AG08395 (cell line): ENCODE results near the gene TCF4.

Source experiments
- DNase-seq: peaks from one replicate; pipeline ENCODE4 v3.0.0; 2012; ENCODE audit warnings: mixed read lengths, low spot score

The TCF4 gene

GRCh38 chr18:55504808-55505207, 83.2 kb downstream of the TCF4 start:
- DNase-seq = no peak

- DNase-seq = no peak
These were observed 84.7 kb downstream of the TCF4 start for GRCh38 chr18:55503167-55503820.

DNA sequence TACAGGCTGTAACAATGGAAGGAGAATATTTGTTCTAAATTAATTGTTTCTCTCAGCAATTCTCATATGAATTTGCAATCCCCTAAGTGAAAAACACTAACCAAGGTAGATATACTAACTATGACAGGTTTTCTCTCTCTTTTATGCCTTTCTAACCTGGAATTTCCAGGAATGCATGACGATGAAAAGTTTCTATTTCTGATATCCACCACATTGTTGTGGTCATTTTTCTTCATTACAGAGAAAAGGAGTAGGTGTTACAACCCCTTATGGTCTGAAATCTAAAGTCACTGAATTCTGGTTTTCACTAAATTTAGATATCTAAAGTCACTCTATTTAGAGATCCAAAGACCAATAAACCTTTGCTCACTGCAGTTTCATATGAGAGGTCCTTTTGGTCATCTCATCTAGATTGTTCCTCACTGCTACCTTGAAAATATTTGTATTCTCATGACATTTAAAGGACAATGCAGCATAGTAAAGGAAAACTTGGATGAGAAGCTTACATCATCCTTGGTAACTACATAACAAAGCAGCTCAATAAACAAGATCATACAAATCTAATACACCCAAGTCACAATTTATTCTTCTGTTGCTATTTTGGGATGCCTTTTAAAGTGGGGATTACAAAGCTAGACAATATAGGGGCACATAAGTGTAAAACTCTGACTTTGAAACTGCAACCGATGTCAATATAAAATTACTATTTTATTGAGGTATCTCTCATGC, 85.8 kb downstream of the TCF4 start:
- no peak for DNase-seq

DNA sequence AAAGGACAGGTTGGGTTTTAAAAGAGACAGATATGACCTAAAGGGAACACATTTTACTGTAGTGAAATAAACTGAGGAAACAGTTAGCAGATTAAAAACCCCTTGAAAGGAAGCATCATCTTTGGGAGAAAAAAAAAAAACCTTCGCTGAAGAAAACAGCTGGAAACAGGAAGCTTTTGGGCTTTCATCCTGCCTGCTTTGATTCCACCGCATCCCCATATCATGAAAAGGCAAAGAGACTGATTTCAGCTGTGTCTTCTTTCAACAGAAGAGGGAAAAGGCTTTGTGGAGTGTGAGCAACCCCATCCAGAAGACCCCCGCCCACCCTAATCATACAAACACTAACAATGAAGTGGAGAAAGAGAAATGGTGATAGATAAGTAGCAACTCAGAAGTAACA, 86.4 kb downstream of the TCF4 start:
- no peak for DNase-seq

DNA sequence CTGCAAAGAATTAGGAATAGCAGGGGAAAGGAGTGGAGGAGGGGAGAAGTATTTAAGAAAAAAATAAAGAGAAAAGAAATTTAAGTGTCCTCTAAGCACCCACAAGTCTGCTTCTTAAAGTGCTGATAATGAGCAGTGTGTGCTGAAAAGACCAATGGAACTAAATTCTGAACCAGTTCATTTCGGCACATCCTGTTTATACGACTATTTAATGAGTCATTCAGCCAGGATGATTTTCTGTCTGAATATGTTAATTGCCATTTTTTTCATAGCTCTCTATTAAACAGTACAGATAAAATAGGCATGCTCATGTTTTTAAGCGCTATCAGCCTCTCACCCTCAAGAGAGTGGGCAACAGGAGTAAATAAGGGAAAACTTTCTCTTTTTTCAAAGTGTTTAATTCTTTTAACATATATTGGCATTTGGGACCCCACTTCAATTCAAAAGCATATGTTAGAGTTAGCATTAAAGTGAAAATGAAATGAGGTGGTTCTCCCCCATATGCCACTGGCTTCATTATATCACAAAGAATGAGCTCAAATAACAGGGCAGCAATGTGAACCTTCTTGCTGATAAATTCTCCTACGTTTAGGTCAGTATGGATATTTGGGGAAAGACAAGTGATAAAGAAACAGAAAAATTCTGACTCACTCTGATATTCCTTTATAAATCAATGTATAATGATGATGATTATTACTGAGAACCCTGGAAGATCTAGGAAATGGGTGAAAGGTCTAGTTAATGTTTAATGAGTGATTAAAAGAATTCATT, 87.5 kb downstream of the TCF4 start:
- DNase-seq = peak; percentile 69

GRCh38 chr18:55499526-55499925, 88.5 kb downstream of the TCF4 start:
- DNase-seq = no peak

DNA sequence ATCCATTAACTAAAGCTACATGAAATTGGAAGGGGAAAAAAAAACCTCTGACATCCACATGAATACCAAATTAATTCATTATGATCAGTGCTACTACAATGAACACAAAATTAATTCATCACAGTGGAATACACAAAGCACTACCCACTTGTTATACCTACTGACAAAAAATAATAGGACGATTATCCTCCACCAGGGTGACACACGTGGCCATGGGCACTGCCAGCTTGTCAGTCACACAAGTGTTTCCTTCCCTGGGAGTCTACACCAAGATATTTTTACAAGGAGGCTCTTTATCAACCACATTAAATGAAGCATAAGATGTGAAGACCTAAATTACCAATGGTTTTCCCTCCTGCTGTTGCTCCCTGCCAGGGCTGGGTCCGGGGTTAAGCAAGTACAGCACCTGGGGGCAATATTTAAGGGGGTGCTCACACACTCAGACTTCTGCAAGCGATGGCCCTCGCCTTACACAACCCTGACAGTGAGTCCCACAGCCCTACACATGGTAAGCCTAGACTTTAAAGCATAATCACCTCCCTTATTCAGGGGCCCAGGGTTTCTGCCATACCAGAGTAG, 90.1 kb downstream of the TCF4 start:
- no peak for DNase-seq

DNA sequence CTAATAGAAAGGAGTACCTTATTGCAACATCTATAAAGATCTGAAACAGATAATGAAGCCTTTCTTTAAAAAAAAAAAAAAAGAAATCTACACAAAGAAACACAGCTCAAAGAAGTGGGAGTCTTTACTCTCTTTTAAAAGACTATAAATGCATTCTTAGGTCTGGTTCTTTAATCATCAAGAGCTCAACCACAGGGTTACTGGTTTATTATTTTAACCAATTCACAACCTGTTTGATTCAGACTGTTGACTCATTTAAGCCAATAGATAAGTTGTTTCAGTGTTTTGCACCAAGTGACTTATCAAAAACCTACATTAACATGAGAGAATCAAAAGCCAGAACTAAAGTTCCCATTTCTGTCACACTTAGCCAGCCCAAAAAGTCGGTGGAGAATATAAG, 93.1 kb downstream of the TCF4 start:
- DNase-seq = no peak

DNA sequence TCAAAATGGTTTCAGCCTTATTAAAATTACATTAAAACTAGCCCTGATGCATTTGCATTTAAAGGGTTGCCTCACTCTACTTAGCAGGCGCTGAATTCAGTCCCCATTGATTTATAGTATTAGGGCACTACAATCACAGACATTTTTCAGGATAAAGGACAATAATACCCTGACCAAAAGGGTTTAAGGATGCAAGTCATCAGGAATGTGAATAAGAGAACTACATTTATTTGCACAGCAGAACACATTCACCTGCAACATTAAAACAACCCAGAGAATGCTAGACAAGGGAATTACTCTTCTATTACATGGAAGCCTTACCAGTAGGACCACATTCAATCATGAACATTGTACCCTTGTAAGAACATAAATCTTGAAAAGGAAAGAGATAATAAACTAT, 93.6 kb downstream of the TCF4 start:
- no peak for DNase-seq

DNA sequence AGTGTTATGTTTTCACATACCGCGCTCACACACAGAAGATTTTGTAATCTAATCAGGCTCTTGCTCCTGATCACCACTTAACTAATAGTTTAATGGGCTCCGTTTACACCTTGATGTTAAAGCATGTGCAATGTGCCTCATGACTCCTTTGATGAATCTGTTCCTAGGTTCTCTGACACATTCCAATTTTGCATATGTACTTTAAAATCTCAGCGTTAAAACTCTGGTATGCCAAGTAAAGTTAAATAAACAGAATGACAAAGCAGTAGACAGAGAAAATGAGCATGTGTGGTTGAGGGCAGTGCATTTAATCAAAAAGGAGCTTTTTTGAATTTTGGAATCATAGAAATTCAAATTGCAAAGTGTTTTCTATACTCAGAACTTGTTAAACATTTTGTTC, 96.4 kb downstream of the TCF4 start:
- DNase-seq = no peak

DNA sequence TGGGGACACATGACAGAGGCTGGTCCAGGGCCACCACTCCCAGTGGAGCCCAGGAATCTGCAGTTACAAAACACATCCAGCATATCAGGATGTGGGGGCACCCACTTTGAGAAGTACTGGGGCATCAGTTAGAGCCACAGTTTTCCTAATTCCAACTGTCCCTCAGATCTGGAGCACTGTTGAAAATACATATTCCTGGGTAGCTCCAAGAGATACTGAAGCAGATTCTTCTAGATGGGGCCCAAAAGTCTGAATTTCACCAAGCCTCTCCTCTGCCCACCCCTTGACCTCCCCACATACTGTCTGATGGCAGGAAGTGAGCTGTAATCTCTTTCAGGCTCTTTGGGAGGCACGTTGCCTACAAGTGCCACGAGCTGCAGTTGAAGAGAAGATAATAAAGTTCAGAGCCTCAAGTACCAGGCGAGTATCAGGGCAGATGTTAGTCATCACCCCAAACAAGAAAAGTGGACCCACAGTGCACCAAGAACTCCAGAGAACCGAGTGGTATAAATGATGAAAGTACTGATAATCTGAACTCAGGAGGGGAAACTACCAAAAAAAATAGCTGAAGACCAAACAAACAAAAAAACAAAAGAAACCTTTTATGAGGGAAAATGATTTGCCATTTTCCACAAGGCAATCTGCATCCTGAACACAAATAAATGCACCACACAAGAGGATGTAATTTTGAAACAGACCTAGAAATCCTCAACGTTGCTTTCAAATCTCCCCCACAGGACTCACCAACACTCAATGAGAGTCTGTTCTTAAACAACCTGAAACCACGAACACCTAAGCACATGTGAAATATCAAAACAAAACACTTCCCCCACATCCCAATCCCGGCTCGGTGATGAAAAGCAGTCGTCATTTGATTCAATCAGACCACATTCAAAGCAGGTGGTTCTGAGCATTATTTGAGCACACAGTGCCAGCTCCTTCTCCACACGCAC, 98.7 kb downstream of the TCF4 start:
- DNase-seq = no peak

- no peak for DNase-seq
These were observed 99.5 kb downstream of the TCF4 start for GRCh38 chr18:55488473-55488872.

DNA sequence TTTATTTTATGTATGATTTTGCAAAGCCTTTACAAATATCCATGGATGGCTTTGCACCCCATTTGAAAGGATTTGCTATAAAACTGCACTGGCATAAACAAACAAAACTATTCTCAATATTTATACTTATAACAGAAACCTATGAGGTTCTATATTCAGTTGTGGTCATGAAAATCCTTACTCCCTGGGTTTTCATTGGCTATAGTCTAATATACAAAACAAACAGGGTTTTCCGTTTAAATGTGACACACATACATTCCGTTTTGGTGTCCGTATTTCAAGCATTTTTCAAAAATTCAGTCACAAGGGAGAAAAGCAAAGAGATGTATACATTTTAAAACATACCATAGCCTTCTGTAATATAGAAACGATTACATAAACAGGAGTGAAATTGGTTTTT, 100.0 kb downstream of the TCF4 start:
- no peak for DNase-seq

GRCh38 chr18:55486936-55487335, 101.1 kb downstream of the TCF4 start:
- no peak for DNase-seq

GRCh38 chr18:55485666-55486065, 102.3 kb downstream of the TCF4 start:
- peak; percentile 75 for DNase-seq

DNA sequence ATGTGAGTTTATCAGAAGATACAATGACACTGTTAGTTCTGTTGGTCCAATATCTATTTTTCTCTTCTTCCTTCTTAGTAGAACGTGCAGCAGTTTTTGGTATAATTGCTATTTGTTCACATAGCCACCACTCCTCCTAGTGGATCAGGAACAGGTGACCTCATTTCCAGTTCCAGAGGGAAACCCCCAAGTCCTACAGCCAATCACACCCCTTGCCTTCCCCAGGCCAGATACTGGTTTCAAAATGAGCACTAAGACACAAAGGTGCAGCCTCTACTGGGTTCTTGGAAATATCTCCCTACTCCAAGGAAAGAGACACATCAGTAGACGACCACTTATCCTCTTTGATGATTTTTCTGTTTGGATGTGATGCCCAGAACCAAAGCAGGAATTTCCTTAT, 103.2 kb downstream of the TCF4 start:
- no peak for DNase-seq

DNA sequence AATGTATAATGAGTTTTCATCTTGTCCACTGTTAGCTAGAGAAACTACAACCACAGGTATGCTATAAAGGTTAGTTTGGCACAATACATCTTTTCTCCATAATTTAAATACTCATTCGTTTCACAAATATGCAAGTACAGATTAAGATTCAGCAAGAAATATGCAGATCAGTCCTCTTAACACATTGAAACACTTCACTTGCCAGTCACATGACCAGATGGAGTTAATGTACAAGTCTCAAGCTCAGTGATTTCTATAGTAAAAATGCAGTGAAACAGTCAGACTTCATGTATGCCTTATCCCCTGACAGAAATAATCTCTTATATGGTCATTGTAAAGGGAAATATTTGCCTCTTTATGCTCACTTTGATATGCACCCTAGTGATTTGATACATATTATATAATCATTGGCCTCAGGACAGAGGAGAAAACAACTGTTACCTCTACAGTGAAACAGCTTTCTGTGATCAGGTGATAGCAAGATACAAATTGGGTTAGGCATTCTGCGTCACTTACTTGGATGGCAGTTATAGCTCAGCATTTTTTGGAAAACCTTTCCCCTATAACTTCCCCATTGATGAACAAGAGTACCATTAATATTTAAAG, 104.6 kb downstream of the TCF4 start:
- DNase-seq = no peak

DNA sequence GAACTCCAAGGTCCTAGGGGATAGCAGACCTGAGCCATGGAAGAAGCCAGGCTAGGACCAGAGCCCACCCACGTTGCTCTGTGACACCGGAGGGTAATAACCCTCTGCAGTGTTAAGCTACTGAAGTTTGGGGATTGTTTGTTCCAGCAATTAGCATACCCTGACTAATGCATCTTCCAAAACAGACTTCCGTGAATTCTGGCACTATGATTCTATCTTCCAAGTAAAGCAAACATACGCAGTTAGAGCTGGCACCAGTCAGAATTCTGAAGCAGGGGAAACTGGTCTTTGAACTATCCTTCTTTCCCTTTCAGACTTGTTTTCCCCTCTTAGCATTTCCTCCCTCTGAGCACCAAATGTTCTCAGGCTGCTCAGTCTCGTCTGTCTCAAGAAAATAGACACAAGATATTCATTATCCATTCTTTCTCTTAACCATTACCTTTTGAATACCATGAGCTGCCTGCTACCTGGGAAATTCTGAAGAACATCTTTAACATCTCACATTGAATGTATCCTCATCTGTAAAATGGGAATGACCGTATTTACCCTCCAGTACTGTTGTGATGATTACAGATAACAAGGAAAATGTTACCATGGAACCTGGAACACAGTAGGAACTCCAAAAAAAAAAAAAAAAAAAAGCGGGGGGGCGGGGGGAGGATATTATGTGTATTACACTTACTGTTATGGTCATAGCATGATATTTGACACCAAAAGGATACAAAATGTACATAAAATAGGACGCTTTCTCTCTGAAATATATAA, 108.2 kb downstream of the TCF4 start:
- no peak for DNase-seq

DNA sequence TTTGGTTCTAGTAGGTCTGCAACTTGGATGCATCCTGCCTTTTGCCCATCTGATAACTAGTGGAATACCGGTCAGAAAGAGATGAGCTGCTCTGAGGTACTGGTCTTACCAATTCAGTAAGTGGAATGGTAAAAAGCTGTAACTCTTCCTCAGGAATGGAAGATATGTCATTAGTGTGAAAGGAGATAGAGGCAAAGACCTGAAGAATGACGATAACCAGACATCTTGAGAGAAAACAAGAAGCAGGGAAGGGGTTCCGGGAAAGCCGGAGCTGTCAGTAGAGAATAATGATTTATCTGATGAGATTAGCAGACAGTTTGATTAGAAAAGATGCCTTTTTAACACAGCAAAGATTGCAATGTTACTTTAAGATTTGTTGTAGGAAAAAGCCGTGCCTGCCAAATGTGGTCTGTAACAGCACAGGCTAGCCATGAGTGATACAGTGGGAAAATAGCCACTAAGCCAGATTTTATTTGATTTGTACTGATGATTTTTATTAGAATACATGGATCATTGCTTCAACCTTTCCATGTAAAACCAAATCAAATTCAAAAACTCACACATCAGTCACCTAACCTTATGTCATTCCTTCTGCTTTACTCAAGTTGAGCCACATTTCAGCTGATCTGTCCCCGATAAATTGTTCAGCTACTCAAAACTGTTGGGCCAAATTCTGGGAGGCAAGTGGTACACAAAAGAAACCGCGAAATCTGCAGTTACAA, 110.0 kb downstream of the TCF4 start:
- DNase-seq = peak; percentile 28

- DNase-seq = peak; percentile 40
These were observed 110.5 kb downstream of the TCF4 start for GRCh38 chr18:55477499-55477859.
